ENCODE measurements around the gene KATNB1.
"Not testable (repeated sequence)": the region's sequence is repeated elsewhere in the genome, so short reads cannot be mapped to it uniquely, and the experiment has no call there.

Gene KATNB1

GRCh38 chr16:57701759-57702371, 33.7 kb upstream of the KATNB1 start:
- no peak for DNase-seq

GRCh38 chr16:57703416-57704010, 32.1 kb upstream of the KATNB1 start:
- DNase-seq = no peak

- no peak for DNase-seq
Observed at GRCh38 chr16:57704011-57704904, 31.3 kb upstream of the KATNB1 start.

- no peak for DNase-seq
Observed at GRCh38 chr16:57704905-57705852, 30.4 kb upstream of the KATNB1 start.

GRCh38 chr16:57706717-57707116, 28.9 kb upstream of the KATNB1 start:
- DNase-seq = no peak

GRCh38 chr16:57707331-57707730, 28.2 kb upstream of the KATNB1 start:
- no peak for DNase-seq

GRCh38 chr16:57708168-57708567, 27.4 kb upstream of the KATNB1 start:
- DNase-seq = no peak

GRCh38 chr16:57709663-57710062, 25.9 kb upstream of the KATNB1 start:
- DNase-seq = no peak

- no peak for DNase-seq
Observed at GRCh38 chr16:57711346-57711745, 24.2 kb upstream of the KATNB1 start.

- no peak for DNase-seq
Observed at GRCh38 chr16:57711993-57712392, 23.6 kb upstream of the KATNB1 start.

GRCh38 chr16:57712569-57712968, 23.0 kb upstream of the KATNB1 start:
- not testable (repeated sequence) for DNase-seq

GRCh38 chr16:57713596-57713995, 22.0 kb upstream of the KATNB1 start:
- DNase-seq = no peak

- DNase-seq = no peak
Observed at GRCh38 chr16:57714047-57714446, 21.5 kb upstream of the KATNB1 start.

- peak; percentile 60 for DNase-seq
Observed at GRCh38 chr16:57720142-57720575, 15.4 kb upstream of the KATNB1 start.

GRCh38 chr16:57721356-57722209, 14.0 kb upstream of the KATNB1 start:
- no peak for DNase-seq

GRCh38 chr16:57722210-57722499, 13.4 kb upstream of the KATNB1 start:
- DNase-seq = no peak

GRCh38 chr16:57722651-57723050, 12.9 kb upstream of the KATNB1 start:
- no peak for DNase-seq

GRCh38 chr16:57723170-57723569, 12.4 kb upstream of the KATNB1 start:
- DNase-seq = no peak

- DNase-seq = no peak
Observed at GRCh38 chr16:57724531-57724930, 11.0 kb upstream of the KATNB1 start.

GRCh38 chr16:57725151-57725550, 10.4 kb upstream of the KATNB1 start:
- DNase-seq = no peak

- DNase-seq = no peak
Observed at GRCh38 chr16:57725554-57725953, 10.0 kb upstream of the KATNB1 start.

- no peak for DNase-seq
Observed at GRCh38 chr16:57725976-57726375, 9.6 kb upstream of the KATNB1 start.

Measured in activated CD4-positive, alpha-beta T cell treated with anti-CD3 and anti-CD28 coated beads, Interleukin-2, Interleukin-6, amounts not matched to agents 100 ng/mL and 50 ng/mL, durations not matched to agents 16 hours and 8 hours (primary cell).